DOHH2 (cell line): ENCODE results near the gene RPL18A.

Experiments used
- H3F3A ChIP-seq: fragments of 200-600 bp; sonication (generic), shearing (Covaris generic); 2 replicates; pipeline ENCODE4 v1.6.0; 2016; ENCODE audit warnings: antibody characterized with exemption, mild to moderate bottlenecking; ENCODE audit not compliant: control insufficient read depth, insufficient read depth
- H3K27ac ChIP-seq: fragments of 200-600 bp; sonication (generic); 2 replicates; pipeline ENCODE4 v1.5.1; 2014; ENCODE audit warnings: low read depth, mild to moderate bottlenecking, low read length, moderate library complexity
- H3K27me3 ChIP-seq: fragments of 200-600 bp; sonication (generic); 2 replicates; pipeline ENCODE4 v1.6.1; 2014; ENCODE audit warnings: mild to moderate bottlenecking, low read length, mixed read lengths; ENCODE audit not compliant: control insufficient read depth
- H3K36me3 ChIP-seq: fragments of 200-600 bp; sonication (generic); 2 replicates; pipeline ENCODE4 v1.6.1; 2014; ENCODE audit warnings: mild to moderate bottlenecking, low read length, moderate library complexity, mixed read lengths; ENCODE audit not compliant: control insufficient read depth
- H3K4me1 ChIP-seq: fragments of 200-600 bp; sonication (generic); 2 replicates; pipeline ENCODE4 v1.6.1; 2014; ENCODE audit warnings: mild to moderate bottlenecking, low read length, mixed read lengths; ENCODE audit not compliant: control insufficient read depth
- H3K4me2 ChIP-seq: fragments of 200-600 bp; sonication (generic); 2 replicates; pipeline ENCODE4 v1.6.0; 2014; ENCODE audit warnings: mild to moderate bottlenecking, low read length, moderate library complexity
- H3K4me3 ChIP-seq: fragments of 200-600 bp; sonication (generic); 2 replicates; pipeline ENCODE4 v1.5.1; 2014; ENCODE audit warnings: mild to moderate bottlenecking, low read length, mixed read lengths
- H3K79me2 ChIP-seq: fragments of 200-600 bp; sonication (generic); 2 replicates; pipeline ENCODE4 v1.6.1; 2014; ENCODE audit warnings: mild to moderate bottlenecking, low read length, mixed read lengths; ENCODE audit not compliant: control insufficient read depth
- H3K9me2 ChIP-seq: fragments of 200-600 bp; sonication (generic); replicated peaks from 2 replicates; pipeline ENCODE4 v1.6.1; 2014; ENCODE audit warnings: mild to moderate bottlenecking, low read length, mixed read lengths; ENCODE audit not compliant: control insufficient read depth
- H3K9me3 ChIP-seq: fragments of 200-600 bp; sonication (generic); 2 replicates; pipeline ENCODE4 v1.6.1; 2014; ENCODE audit warnings: antibody characterized with exemption, low read length, mixed read lengths; ENCODE audit not compliant: control insufficient read depth, insufficient read depth
- H4K20me1 ChIP-seq: fragments of 200-600 bp; sonication (generic); 2 replicates; pipeline ENCODE4 v1.6.0; 2014; ENCODE audit warnings: low read depth, mild to moderate bottlenecking, antibody characterized with exemption, low read length, moderate library complexity; ENCODE audit not compliant: control insufficient read depth, insufficient read depth
- EZH2phosphoT487 ChIP-seq: fragments of 200-600 bp; sonication (generic); IDR thresholded peaks from 2 replicates; pipeline ENCODE4 v1.6.1; 2017; ENCODE audit warnings: borderline replicate concordance, mild to moderate bottlenecking, antibody characterized with exemption, low read length, moderate library complexity, mixed read lengths
- TF ChIP-seq, protein P1 (sequence below): fragments of 200-600 bp; sonication (generic); IDR thresholded peaks from one replicate; pipeline ENCODE4 v1.5.1; 2014; ENCODE audit warnings: antibody characterized with exemption, mild to moderate bottlenecking, low read depth, low read length; ENCODE audit not compliant: poor library complexity, severe bottlenecking

Gene RPL18A

DNA sequence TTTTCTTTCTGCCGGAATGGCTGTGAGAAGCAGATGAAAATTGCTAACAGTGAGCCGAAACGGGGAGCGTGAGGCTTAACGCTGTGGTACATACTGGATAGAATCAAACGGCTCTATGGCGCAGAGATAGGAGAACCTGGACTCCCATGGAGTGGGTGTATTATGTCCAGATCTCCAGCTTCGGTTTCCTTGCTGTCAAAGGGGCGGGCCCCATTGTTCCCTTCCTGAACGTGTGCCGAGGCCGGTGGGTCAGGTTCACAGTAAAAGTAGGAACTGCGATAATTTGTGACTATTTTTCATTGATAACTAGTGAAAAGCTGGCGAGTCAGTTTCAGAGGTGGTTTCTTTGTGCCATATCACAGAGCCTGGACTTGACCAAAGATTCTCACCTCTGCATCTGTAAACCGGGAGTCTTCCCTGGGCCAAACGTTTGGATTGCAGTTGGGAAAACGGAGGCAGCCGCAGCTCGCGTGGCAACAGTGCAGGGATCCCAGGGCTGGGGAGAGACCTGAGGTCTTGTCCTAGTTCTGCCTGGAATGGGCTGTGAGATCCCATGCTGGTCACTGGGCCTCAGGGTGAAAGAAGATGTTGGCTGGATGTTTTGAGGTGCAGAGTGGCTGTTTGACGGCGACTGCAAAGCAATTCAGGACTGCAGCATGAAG lies 752 bp downstream of the RPL18A start:
- H3K9me3 ChIP-seq = no peaks in the 10 kb centered on the region
- H3K27me3 ChIP-seq = no peaks in the 10 kb centered on the region
- H3K9me2 ChIP-seq = no peaks in the 10 kb centered on the region
- H3F3A ChIP-seq = peaks cover 50% of the 10 kb centered on the region
- peak overlapping the region; percentile 85 for H3K4me3 ChIP-seq
- peak overlapping the region; percentile 66 for H3K27ac ChIP-seq
- no peak for TF ChIP-seq EZH2phosphoT487
- peaks cover 35% of the 10 kb centered on the region for H3K79me2 ChIP-seq
- H4K20me1 ChIP-seq = peaks cover 28% of the 10 kb centered on the region
- H3K36me3 ChIP-seq = peaks cover 48% of the 10 kb centered on the region
- H3K4me1 ChIP-seq = peaks cover 29% of the 10 kb centered on the region
- peak overlapping the region; percentile 74 for H3K4me2 ChIP-seq

DNA sequence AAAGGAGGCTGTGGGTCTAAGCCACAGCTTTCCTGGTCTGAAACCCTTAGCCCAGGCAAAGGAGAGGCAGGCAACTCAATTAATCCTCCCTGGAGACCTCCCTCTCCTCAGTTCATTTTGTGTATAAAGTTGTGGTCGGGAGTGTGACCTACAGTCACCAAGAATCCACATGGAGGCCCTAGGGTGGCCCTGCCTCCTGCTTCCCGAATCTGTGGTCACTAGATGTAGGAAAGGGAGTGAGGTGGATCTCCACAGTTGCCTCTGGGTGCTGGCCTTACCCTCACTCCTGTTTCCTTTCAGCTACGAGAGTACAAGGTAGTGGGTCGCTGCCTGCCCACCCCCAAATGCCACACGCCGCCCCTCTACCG lies 1.3 kb downstream of the RPL18A start:
- peak overlapping the region; percentile 74 for H3K4me2 ChIP-seq
- H3K27ac ChIP-seq = peak overlapping the region; percentile 66
- peaks cover 53% of the 10 kb centered on the region for H3F3A ChIP-seq
- H3K27me3 ChIP-seq = no peaks in the 10 kb centered on the region
- H4K20me1 ChIP-seq = peaks cover 28% of the 10 kb centered on the region
- TF ChIP-seq EZH2phosphoT487 = no peak
- TF ChIP-seq, protein P1, sequence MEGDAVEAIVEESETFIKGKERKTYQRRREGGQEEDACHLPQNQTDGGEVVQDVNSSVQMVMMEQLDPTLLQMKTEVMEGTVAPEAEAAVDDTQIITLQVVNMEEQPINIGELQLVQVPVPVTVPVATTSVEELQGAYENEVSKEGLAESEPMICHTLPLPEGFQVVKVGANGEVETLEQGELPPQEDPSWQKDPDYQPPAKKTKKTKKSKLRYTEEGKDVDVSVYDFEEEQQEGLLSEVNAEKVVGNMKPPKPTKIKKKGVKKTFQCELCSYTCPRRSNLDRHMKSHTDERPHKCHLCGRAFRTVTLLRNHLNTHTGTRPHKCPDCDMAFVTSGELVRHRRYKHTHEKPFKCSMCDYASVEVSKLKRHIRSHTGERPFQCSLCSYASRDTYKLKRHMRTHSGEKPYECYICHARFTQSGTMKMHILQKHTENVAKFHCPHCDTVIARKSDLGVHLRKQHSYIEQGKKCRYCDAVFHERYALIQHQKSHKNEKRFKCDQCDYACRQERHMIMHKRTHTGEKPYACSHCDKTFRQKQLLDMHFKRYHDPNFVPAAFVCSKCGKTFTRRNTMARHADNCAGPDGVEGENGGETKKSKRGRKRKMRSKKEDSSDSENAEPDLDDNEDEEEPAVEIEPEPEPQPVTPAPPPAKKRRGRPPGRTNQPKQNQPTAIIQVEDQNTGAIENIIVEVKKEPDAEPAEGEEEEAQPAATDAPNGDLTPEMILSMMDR = no peak
- H3K4me3 ChIP-seq = peak overlapping the region; percentile 85
- H3K9me3 ChIP-seq = no peaks in the 10 kb centered on the region
- peaks cover 25% of the 10 kb centered on the region for H3K4me1 ChIP-seq
- no peaks in the 10 kb centered on the region for H3K9me2 ChIP-seq
- H3K79me2 ChIP-seq = peaks cover 35% of the 10 kb centered on the region
- H3K36me3 ChIP-seq = peaks cover 48% of the 10 kb centered on the region

DNA sequence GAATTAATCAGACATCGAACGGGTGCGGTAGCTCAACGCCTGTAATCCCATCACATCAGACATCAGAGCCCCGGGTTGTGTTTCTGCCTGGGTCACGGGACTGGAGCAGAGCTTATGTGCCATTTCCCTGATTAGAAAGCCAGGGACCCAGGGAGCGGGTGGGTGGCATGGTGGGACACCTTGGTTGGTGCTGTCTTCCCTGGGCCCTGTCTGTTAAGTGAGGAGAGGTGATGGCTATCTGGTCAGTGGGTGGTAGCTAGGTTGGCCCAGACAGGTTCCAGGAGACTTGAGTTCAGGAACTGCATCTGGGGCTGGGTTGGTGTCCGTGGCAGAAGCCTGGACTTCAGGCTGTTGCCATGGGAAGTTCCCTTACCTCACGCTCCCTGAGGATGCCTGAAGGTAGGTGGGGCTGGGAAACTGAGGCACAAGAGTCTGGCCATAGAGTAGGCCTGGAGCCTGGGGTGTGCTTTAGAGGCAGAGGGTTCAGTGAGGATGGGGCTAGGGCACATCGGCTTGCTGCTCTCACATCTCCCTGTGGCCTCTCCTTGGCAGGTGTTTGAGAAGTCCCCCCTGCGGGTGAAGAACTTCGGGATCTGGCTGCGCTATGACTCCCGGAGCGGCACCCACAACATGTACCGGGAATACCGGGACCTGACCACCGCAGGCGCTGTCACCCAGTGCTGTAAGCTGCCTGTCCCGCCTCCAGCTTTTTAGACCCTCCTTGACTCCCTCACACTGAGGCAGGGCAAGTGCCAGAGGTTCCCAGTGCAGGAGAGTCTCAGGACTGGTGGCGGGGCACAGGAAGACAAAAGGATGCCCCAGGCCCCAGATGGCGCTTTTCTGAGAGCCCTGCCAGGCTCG lies 2.1 kb downstream of the RPL18A start:
- Histone ChIP-seq H3K36me3 (peaks cover 48% of the 10 kb centered on the region), H3K79me2 (peaks cover 35% of the 10 kb centered on the region), H3K9me3 (no peaks in the 10 kb centered on the region), H3K9me2 (no peaks in the 10 kb centered on the region), H3K4me3 (peak overlapping the region; percentile 85), H3F3A (peaks cover 53% of the 10 kb centered on the region), H3K27ac (peak overlapping the region; percentile 66), H3K27me3 (no peaks in the 10 kb centered on the region), H3K4me2 (peak overlapping the region; percentile 74), H4K20me1 (peaks cover 28% of the 10 kb centered on the region), H3K4me1 (peaks cover 25% of the 10 kb centered on the region)
- no peak for TF ChIP-seq EZH2phosphoT487
- TF ChIP-seq, protein P1 = no peak
